IPS-20b (cell line): ENCODE measurements around the gene BARHL1.

Source experiments
- H3K27ac ChIP-seq: one replicate; pipeline ENCODE4 v1.5.1; 2013; ENCODE audit warnings: low read length
- H3K27me3 ChIP-seq: 2 replicates; pipeline ENCODE4 v1.6.1; 2013; ENCODE audit warnings: mild to moderate bottlenecking, low read length, inconsistent platforms; ENCODE audit not compliant: insufficient read depth
- H3K36me3 ChIP-seq: 2 replicates; pipeline ENCODE4 v1.6.1; 2013; ENCODE audit warnings: low read depth, mild to moderate bottlenecking, inconsistent platforms, low read length, moderate library complexity; ENCODE audit not compliant: insufficient read depth
- H3K4me1 ChIP-seq: 2 replicates; pipeline ENCODE4 v1.6.1; 2013; ENCODE audit warnings: mild to moderate bottlenecking, control low read depth, inconsistent platforms, low read length, moderate library complexity; ENCODE audit not compliant: insufficient read depth
- H3K4me3 ChIP-seq: 2 replicates; pipeline ENCODE4 v1.5.1; 2013; ENCODE audit warnings: mild to moderate bottlenecking, low read length, inconsistent platforms
- H3K9ac ChIP-seq: 2 replicates; pipeline ENCODE4 v1.6.1; 2013; ENCODE audit warnings: low read depth, mild to moderate bottlenecking, inconsistent platforms, low read length, moderate library complexity
- H3K9me3 ChIP-seq: 2 replicates; pipeline ENCODE4 v1.6.1; 2013; ENCODE audit warnings: mild to moderate bottlenecking, low read depth, low read length, inconsistent platforms; ENCODE audit not compliant: insufficient read depth

The BARHL1 gene

GRCh38 chr9:132627106-132627505, 44.7 kb downstream of the BARHL1 start:
- no peak overlapping the region for H3K27ac ChIP-seq
- H3K9ac ChIP-seq = no peak overlapping the region
- no peak overlapping the region for H3K4me3 ChIP-seq
- no peaks in the 10 kb centered on the region for H3K9me3 ChIP-seq
- no peaks in the 10 kb centered on the region; the same call in 1 of the 2 replicates for H3K4me1 ChIP-seq
- peaks cover 81% of the 10 kb centered on the region for H3K36me3 ChIP-seq
- H3K27me3 ChIP-seq = no peaks in the 10 kb centered on the region

GRCh38 chr9:132627594-132627993, 45.2 kb downstream of the BARHL1 start:
- Histone ChIP-seq H3K4me3 (no peak overlapping the region), H3K27ac (no peak overlapping the region), H3K9ac (no peak overlapping the region), H3K27me3 (no peaks in the 10 kb centered on the region), H3K9me3 (no peaks in the 10 kb centered on the region), H3K36me3 (peaks cover 76% of the 10 kb centered on the region), H3K4me1 (no peaks in the 10 kb centered on the region; the same call in 1 of the 2 replicates)

DNA sequence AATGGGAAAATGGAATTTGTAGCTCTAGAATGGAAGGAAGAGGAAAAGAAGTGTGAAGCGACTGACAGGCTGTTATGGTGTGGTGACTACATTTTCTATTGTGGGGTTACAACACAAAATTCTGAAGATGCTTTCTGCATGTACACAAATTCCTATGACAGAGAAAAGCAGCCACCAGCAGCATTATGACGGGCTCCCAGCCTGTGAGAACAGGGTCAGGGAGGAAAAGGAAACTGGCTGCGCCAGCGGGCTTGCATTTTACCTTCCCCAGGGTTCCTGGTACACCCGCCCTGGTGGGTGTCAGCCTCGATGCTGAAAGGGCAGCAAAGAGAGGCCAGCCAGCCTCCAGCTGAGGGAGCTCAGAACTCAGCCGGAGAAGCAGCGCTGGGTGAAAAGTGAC, 46.3 kb downstream of the BARHL1 start:
- Histone ChIP-seq H3K4me3 (no peak overlapping the region), H3K9ac (no peak overlapping the region), H3K9me3 (no peaks in the 10 kb centered on the region), H3K27ac (no peak overlapping the region), H3K36me3 (peaks cover 75% of the 10 kb centered on the region), H3K4me1 (no peaks in the 10 kb centered on the region; the same call in 1 of the 2 replicates), H3K27me3 (no peaks in the 10 kb centered on the region)

GRCh38 chr9:132630116-132630515, 47.7 kb downstream of the BARHL1 start:
- no peaks in the 10 kb centered on the region for H3K9me3 ChIP-seq
- no peak overlapping the region for H3K4me3 ChIP-seq
- no peaks in the 10 kb centered on the region; the same call in 1 of the 2 replicates for H3K4me1 ChIP-seq
- no peak overlapping the region for H3K9ac ChIP-seq
- peaks cover 67% of the 10 kb centered on the region for H3K36me3 ChIP-seq
- no peaks in the 10 kb centered on the region for H3K27me3 ChIP-seq
- no peak overlapping the region for H3K27ac ChIP-seq

- Histone ChIP-seq H3K36me3 (peaks cover 60% of the 10 kb centered on the region), H3K27me3 (no peaks in the 10 kb centered on the region), H3K4me3 (no peak overlapping the region), H3K4me1 (no peaks in the 10 kb centered on the region; the same call in 1 of the 2 replicates), H3K27ac (no peak overlapping the region), H3K9ac (no peak overlapping the region), H3K9me3 (no peaks in the 10 kb centered on the region)
Observed at GRCh38 chr9:132630811-132631210, 48.4 kb downstream of the BARHL1 start.

DNA sequence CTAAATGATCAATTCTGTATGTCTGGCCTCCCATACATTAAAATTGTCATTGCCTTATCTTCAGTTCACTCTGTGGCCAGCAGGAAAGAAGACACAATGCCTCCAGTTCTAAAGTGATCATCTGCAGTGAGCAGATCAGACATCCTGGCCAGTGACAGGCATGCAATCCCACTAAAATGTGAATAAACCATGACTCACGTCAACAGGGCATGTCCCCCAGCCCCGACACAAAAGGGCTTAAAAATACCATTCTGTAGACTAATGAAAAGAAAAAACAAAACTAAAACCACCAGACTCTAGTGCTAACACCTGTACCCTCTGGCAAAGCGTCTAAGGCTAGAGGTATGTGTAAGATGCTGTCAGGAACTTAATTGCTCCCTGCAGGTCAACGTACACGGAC, 48.9 kb downstream of the BARHL1 start:
- H3K27ac ChIP-seq = no peak overlapping the region
- no peaks in the 10 kb centered on the region for H3K27me3 ChIP-seq
- H3K36me3 ChIP-seq = peaks cover 59% of the 10 kb centered on the region
- H3K9ac ChIP-seq = no peak overlapping the region
- no peak overlapping the region for H3K4me3 ChIP-seq
- H3K9me3 ChIP-seq = no peaks in the 10 kb centered on the region
- H3K4me1 ChIP-seq = no peaks in the 10 kb centered on the region; the same call in 1 of the 2 replicates

GRCh38 chr9:132631685-132632084, 49.3 kb downstream of the BARHL1 start:
- H3K36me3 ChIP-seq = peaks cover 56% of the 10 kb centered on the region

DNA sequence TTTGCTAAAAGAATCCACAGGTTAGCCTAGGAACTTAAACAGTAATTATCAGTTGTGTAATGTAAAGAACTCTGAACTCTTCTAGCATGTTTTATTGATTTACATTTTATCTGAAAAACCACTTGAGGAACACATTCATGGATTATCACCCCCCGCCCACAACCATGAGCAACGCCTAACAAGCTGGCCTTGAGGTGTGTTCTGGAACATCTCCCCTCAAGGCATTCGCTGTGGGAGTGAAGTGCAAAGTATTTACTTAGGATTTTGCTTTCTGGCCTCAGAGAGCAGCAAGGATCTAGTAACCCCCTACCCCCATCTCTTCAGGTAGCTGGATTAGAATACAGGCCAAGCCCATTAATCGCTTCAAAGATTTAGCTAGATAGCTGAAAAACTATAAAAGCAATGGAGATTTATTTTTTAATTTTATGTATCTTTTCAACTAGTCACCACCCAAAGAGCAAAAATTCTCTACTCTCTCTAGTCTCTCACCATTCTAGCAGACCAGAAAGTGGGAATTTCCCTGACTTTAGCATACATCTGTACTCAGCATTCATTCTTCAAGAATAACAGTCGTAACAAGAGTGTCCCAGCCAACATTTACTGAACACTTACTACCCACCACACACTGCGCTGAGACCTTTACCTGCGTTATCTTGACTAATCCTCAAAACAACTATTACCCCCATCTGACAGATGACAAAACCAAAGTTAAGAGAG, 50.2 kb downstream of the BARHL1 start:
- H3K4me3 ChIP-seq = no peak overlapping the region
- H3K4me1 ChIP-seq = no peaks in the 10 kb centered on the region; the same call in 1 of the 2 replicates
- peaks cover 57% of the 10 kb centered on the region for H3K36me3 ChIP-seq
- H3K27ac ChIP-seq = no peak overlapping the region
- H3K9me3 ChIP-seq = no peaks in the 10 kb centered on the region
- no peaks in the 10 kb centered on the region for H3K27me3 ChIP-seq
- no peak overlapping the region for H3K9ac ChIP-seq

More at GRCh38 chr9:132631685-132632084, 49.3 kb downstream of the BARHL1 start:
- Histone ChIP-seq H3K9ac (no peak overlapping the region), H3K4me1 (no peaks in the 10 kb centered on the region; the same call in 1 of the 2 replicates), H3K9me3 (no peaks in the 10 kb centered on the region), H3K27me3 (no peaks in the 10 kb centered on the region), H3K4me3 (no peak overlapping the region), H3K27ac (no peak overlapping the region)

GRCh38 chr9:132634327-132634726, 51.9 kb downstream of the BARHL1 start:
- no peaks in the 10 kb centered on the region for H3K4me1 ChIP-seq
- no peak overlapping the region for H3K27ac ChIP-seq
- H3K9me3 ChIP-seq = no peaks in the 10 kb centered on the region
- H3K27me3 ChIP-seq = no peaks in the 10 kb centered on the region
- peaks cover 58% of the 10 kb centered on the region for H3K36me3 ChIP-seq
- H3K4me3 ChIP-seq = no peak overlapping the region
- no peak overlapping the region for H3K9ac ChIP-seq

- Histone ChIP-seq H3K27me3 (no peaks in the 10 kb centered on the region), H3K4me3 (no peak overlapping the region), H3K9ac (no peak overlapping the region), H3K27ac (no peak overlapping the region), H3K36me3 (peaks cover 62% of the 10 kb centered on the region), H3K4me1 (no peaks in the 10 kb centered on the region), H3K9me3 (no peaks in the 10 kb centered on the region)
Observed at GRCh38 chr9:132637351-132637750, 54.9 kb downstream of the BARHL1 start.

DNA sequence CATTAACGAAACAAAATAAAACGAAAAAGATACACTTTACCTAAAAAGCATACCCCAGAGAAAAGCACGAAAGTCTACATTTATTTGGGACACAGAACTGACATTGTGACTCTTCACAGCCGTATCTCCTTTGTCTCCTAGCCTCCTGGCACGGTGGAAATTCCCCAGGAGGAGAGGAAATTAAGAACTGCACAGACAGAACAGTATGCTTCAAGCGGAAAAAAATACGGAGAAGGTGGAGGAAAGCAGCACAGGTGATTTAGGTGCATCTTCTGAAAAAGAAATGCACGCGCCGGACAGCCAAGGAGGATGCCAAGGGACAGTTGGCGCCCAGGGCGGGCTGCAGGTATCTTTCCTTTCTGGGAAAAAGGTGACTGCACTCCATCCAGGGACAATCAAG, 55.4 kb downstream of the BARHL1 start:
- H3K27me3 ChIP-seq = no peaks in the 10 kb centered on the region
- no peak overlapping the region for H3K9ac ChIP-seq
- H3K27ac ChIP-seq = no peak overlapping the region
- H3K4me3 ChIP-seq = no peak overlapping the region
- peaks cover 65% of the 10 kb centered on the region for H3K36me3 ChIP-seq
- no peaks in the 10 kb centered on the region for H3K4me1 ChIP-seq
- H3K9me3 ChIP-seq = no peaks in the 10 kb centered on the region

GRCh38 chr9:132638240-132638639, 55.8 kb downstream of the BARHL1 start:
- Histone ChIP-seq H3K9me3 (no peaks in the 10 kb centered on the region), H3K27ac (no peak overlapping the region), H3K4me3 (no peak overlapping the region), H3K27me3 (no peaks in the 10 kb centered on the region), H3K36me3 (peaks cover 69% of the 10 kb centered on the region), H3K9ac (no peak overlapping the region), H3K4me1 (no peaks in the 10 kb centered on the region)
